Hepatic stellate cell (primary cell): ENCODE data around the gene ATP10A.

Source experiments
- DNase-seq: peaks from one replicate; pipeline ENCODE4 v3.0.0; 2011; ENCODE audit warnings: low spot score

The ATP10A gene, protein sequence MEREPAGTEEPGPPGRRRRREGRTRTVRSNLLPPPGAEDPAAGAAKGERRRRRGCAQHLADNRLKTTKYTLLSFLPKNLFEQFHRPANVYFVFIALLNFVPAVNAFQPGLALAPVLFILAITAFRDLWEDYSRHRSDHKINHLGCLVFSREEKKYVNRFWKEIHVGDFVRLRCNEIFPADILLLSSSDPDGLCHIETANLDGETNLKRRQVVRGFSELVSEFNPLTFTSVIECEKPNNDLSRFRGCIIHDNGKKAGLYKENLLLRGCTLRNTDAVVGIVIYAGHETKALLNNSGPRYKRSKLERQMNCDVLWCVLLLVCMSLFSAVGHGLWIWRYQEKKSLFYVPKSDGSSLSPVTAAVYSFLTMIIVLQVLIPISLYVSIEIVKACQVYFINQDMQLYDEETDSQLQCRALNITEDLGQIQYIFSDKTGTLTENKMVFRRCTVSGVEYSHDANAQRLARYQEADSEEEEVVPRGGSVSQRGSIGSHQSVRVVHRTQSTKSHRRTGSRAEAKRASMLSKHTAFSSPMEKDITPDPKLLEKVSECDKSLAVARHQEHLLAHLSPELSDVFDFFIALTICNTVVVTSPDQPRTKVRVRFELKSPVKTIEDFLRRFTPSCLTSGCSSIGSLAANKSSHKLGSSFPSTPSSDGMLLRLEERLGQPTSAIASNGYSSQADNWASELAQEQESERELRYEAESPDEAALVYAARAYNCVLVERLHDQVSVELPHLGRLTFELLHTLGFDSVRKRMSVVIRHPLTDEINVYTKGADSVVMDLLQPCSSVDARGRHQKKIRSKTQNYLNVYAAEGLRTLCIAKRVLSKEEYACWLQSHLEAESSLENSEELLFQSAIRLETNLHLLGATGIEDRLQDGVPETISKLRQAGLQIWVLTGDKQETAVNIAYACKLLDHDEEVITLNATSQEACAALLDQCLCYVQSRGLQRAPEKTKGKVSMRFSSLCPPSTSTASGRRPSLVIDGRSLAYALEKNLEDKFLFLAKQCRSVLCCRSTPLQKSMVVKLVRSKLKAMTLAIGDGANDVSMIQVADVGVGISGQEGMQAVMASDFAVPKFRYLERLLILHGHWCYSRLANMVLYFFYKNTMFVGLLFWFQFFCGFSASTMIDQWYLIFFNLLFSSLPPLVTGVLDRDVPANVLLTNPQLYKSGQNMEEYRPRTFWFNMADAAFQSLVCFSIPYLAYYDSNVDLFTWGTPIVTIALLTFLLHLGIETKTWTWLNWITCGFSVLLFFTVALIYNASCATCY (N-terminal part only)

GRCh38 chr15:25863111-25863967 lies at the start of gene ATP10A:
Gene ATP10A (minus strand): TSS chr15:25863327. CDS start chr15:25863096, 231 bp downstream.
- peak; percentile 76 for DNase-seq

DNA sequence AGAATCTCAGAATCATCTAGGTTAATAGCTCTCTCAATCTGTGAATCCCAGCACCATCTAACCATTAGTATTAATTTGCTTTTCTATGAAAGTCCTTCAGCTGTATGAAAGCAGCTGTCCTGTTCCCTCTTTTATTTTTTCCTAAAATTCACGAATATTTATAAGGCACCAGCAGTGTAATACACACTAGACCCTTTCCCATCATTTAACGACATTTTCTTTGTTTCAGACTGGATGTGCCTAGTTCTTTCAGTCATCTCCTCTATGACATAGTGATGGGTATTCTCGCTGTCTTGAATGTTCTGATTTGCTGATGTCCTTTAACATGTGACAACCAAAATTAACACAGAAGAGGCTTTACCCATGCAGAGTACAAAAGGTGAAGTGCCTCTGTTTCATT lies 48.9 kb upstream of the ATP10A start:
- DNase-seq: no peak

GRCh38 chr15:25910832-25911231 lies 47.7 kb upstream of the ATP10A start:
- no peak for DNase-seq

DNA sequence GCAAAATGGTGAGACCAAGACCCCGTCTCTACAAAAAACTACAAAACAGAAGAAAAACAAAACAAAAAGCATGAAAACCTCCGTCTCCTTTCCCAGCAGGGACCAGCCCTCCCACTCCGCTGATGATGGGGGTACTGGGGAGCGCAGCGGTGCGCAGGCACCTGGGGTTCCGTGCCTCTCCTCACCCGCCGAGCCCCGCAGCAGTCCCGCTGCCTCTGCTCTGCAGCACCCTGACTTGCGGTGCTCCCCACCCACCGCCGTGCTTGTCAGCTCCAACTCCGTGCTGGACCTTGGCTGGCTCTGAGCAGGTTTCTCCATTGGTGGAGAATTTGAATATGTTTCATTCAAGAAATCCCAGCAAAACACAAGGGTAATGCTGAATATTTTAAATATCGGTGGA lies 46.7 kb upstream of the ATP10A start:
- DNase-seq: no peak

DNA sequence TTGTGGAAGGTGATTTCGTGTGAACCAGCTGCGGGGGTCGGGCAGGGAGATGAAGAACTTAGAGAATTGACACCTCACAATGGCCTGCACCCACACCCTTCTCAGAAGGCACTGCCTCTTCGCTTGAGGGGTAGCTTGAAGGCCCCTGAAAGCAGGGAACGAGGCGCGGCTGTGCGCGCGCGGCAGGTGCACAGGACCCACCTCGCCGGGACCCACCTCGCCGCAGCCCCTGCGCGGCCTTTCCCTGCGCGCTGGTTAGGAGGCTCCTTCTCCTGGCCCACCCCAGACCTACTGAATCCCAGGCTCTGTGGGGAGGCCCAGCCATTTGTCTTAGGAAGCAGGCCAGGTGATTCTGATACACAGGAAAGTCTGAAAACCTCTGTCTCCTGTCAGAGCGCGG lies 46.2 kb upstream of the ATP10A start:
- no peak for DNase-seq

DNA sequence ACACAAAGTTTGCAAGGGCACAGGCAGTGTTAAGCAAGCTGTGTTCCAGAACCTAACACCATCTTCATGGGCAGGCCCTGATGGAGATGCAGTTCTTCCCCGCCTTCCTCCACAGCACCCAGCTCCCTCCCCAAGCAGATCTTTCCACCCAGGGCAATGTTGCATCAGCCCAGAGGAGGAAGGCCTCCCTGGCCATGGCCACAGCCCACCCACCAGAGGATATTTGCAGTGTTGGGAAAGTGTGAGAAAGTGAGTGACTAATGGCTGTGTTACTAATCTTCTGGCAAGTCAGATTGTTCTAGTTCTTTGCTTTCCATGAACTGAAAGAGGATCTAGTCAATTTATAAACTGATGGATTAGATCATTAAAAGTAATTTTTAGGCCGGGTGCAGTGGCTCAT lies 42.0 kb upstream of the ATP10A start:
- peak; percentile 44 for DNase-seq

DNA sequence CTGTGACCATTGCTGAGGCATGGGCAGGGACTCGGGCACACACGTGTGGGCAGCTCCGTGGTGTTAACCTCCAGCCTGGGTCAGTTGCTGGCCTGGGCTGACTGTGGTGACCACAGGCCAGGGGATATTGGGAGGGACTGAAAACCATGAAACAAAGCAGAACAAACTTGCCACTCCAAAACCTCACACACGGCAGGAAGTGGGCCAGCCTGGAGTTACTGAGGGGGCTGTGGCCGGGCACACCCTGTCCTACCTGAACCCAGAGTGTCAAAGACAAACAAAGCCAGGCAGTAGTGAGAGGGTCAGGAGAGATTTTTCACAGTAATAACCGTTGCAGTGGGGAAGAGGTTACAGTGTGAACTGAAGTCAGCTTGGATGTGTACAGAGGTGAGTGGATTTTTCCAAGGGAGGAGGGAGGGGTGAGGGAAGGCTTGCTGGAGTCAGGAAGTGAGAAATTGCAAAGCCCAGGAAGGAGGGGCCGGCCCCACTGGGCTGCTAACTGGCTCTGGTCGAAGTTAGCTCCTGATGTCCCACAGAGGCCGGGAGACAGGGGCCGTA lies 40.0 kb upstream of the ATP10A start:
- peak; percentile 36 for DNase-seq

GRCh38 chr15:25901811-25902605 lies 38.9 kb upstream of the ATP10A start:
- no peak for DNase-seq

DNA sequence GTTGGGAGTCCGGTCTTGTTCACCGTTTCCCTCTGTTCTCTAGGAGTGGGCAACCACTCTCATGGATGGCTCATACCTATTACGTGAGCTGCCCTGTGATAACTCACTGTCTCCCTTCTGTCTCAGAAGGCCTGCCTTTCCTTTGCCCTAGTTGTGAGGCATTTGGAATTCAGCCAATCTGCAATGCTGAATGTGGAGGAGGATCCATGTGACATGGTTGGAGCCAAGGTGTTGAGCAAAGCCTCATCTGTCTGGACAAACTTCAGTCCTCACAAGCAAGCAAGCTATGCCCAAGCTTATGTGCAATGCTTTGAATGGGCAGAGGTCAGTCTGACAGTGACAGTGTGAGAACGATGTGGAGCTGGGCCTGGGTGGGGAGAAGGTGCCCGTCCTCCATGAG lies 37.8 kb upstream of the ATP10A start:
- DNase-seq: no peak

- DNase-seq: no peak
Measured at GRCh38 chr15:25900431-25900830, 37.3 kb upstream of the ATP10A start.

- DNase-seq: no peak
Measured at GRCh38 chr15:25899870-25900269, 36.7 kb upstream of the ATP10A start.

DNA sequence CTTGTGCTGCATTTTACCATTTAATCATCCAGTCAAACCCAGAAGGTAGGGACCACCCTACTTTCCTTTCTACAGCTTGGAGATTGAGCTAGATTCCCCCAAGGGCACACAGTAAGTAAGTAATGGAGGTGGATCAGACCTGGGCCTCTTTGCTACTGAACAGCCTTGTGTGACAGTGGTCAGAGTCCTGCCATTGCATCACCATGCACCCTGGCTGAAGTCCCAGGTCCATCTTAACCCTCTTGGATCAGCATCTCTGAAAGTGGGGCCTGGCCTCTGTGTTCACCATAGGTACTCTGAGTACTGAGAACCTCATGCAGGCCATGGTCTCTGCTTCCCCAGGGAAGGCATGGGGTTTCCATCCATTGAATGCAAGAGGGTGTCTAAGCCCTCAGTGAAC lies 34.5 kb upstream of the ATP10A start:
- DNase-seq: no peak

- no peak for DNase-seq
Measured at GRCh38 chr15:25894371-25894902, 31.3 kb upstream of the ATP10A start.

DNA sequence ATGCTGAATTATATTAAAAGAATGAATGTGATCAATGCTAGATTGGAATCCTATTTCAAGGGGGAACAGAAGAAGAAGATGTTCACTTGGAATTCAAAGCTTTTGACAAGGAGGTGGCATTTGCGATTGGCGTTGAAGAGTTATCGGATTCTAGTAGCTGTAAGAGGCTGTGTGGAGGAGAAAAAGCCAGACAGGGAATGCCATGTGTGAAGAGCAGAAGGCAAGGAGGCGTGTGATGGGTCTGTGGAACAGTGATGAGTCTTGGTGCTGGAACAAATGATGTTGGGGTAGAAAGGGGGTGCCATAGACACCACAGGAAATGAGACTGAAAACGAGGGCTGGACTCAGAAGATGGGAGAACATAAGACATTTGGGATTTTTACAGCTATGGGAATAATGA lies 30.5 kb upstream of the ATP10A start:
- no peak for DNase-seq

GRCh38 chr15:25892126-25892525 lies 29.0 kb upstream of the ATP10A start:
- no peak for DNase-seq

GRCh38 chr15:25891081-25891480 lies 28.0 kb upstream of the ATP10A start:
- DNase-seq: no peak

DNA sequence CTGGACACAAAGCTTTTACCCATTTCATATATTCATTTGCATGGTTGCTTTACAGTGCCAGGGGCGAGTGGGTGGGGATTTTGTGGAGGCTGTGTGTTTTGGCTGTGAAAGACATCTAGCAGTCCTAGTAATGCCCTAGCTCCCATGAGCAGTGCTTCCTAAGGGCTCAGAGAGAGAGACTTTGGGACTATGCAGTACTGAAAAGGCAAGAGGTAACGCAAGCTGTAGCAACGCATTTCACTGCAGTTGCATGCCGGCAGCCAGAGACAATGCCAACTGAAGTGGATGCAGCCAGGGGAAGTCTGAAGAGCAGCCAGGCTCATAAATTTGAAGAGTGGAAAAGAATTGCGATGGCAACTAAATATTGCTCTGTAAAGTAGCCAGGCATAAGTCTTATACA lies 27.4 kb upstream of the ATP10A start:
- DNase-seq: no peak

- DNase-seq: no peak
Measured at GRCh38 chr15:25887870-25888269, 24.7 kb upstream of the ATP10A start.

DNA sequence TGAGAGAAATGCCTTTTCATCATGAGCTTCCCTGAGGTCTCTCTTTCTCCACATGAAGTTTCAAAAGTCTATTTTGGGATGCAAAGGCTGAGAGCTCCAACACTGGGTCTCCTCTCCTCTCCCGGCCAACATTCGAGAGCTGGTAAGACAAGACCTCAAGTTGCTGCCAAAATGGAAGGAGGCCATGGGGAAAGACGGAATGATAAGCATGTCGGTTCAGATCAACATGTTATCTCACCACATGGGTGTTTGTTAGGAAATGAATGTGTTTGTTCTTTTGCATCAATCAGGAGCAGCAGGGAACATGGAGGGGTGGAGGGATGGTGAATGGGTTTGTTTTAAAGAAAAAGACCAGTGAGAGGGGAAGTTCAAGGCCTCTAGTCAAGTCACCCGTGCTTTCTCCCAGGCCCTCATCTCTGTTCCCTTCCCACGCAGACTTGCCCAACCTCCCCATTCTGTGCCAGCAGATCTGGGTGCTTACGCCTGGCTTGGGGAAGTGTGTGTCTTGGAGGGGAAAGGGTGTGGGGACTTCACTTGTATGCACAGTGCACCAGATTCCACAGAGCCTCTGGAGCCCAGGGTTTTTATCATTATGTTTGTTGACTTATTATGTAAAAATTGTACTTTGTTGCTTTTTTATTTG lies 23.5 kb upstream of the ATP10A start:
- DNase-seq: no peak
